ENCODE results near the gene PCDHA4.

GRCh38 chr5:140840978-140841962 lies 34.4 kb downstream of the PCDHA4 start, which contains the start of gene PCDHA8:
- TF ChIP-seq NFYB (CRISPR knock-in tag; conservative IDR thresholded peaks at IDR 0.05; ENCODE audit: low read depth) = no peak
- no peak for TF ChIP-seq USF1 (CRISPR knock-in tag; IDR thresholded peaks at IDR 0.05)
- TF ChIP-seq CTCF (IDR thresholded peaks at IDR 0.05) = peak; percentile 65
- no peak for TF ChIP-seq MXD4 (CRISPR knock-in tag; IDR thresholded peaks at IDR 0.05; ENCODE audit: borderline replicate concordance)
- no peak for TF ChIP-seq ATF2 (CRISPR knock-in tag; IDR thresholded peaks at IDR 0.05; ENCODE audit: borderline replicate concordance, low read depth)

Measured in WTC11 (cell line).